GM19463 (cell line): ENCODE data around the gene NUBP2.

ENCODE experiments used
- ATAC-seq: cut with Tn5 transposase; IDR thresholded peaks from one replicate; pipeline ENCODE4 v1.9.1; 2021; ENCODE audit warnings: mild to moderate bottlenecking, moderate library complexity; ENCODE audit not compliant: unreplicated experiment

Gene NUBP2

GRCh38 chr16:1825864-1826690, 43.3 kb downstream of the NUBP2 start:
- peak; percentile 45 for ATAC-seq

- peak; percentile 86 for ATAC-seq
Measured at GRCh38 chr16:1826691-1827573, 44.2 kb downstream of the NUBP2 start, which contains the start of the genes FAHD1 and HAGH. TSS of gene FAHD1 (plus strand) at chr16:1827206. CDS start at chr16:1827239, 33 bp downstream. TSS of gene HAGH (minus strand) at chr16:1826825. CDS start at chr16:1826787, 38 bp downstream.

- no peak for ATAC-seq
Measured at GRCh38 chr16:1828645-1829410, 46.1 kb downstream of the NUBP2 start.

- no peak for ATAC-seq
Measured at GRCh38 chr16:1830213-1830612, 47.5 kb downstream of the NUBP2 start.

GRCh38 chr16:1831186-1832075, 48.7 kb downstream of the NUBP2 start:
- no peak for ATAC-seq

GRCh38 chr16:1832838-1833454, 50.2 kb downstream of the NUBP2 start:
- ATAC-seq, result no peak

- no peak for ATAC-seq
Measured at GRCh38 chr16:1834096-1834495, 51.3 kb downstream of the NUBP2 start.
